Nephron (organoid): ENCODE results near the gene SPTBN1.

Source experiments
- H3K27ac Mint-ChIP-seq, 3 experiments: 2 replicates each; pipeline ENCODE4 v1.8.0; 2020; ENCODE audit warnings: mixed read lengths in 3 of 3, mild to moderate bottlenecking in 2 of 3, moderate library complexity in 1 of 3
- H3K27me3 Mint-ChIP-seq: 2 replicates; pipeline ENCODE4 v1.8.0; 2021; ENCODE audit warnings: low read depth, mild to moderate bottlenecking, moderate library complexity, mixed read lengths
- H3K36me3 Mint-ChIP-seq: 2 replicates; pipeline ENCODE4 v1.8.0; 2020; ENCODE audit warnings: low read depth, mixed read lengths
- H3K4me1 Mint-ChIP-seq: 2 replicates; pipeline ENCODE4 v1.8.0; 2020; ENCODE audit warnings: mixed read lengths
- H3K4me3 Mint-ChIP-seq, 3 experiments: 2 replicates each; pipeline ENCODE4 v1.8.0; 2020; ENCODE audit warnings: mild to moderate bottlenecking in 3 of 3, mixed read lengths in 3 of 3, moderate library complexity in 2 of 3
- H3K9me3 Mint-ChIP-seq: 2 replicates; pipeline ENCODE4 v1.8.0; 2020; ENCODE audit warnings: mixed read lengths
- TF ChIP-seq, protein P1 (sequence below), 3 experiments: fragments of 200-600 bp; sonication (generic); IDR thresholded peaks; one replicate each; pipeline ENCODE4 v1.5.0; 2021; ENCODE audit warnings: antibody characterized with exemption in 3 of 3; ENCODE audit not compliant: unreplicated experiment in 3 of 3

SPTBN1 gene

DNA sequence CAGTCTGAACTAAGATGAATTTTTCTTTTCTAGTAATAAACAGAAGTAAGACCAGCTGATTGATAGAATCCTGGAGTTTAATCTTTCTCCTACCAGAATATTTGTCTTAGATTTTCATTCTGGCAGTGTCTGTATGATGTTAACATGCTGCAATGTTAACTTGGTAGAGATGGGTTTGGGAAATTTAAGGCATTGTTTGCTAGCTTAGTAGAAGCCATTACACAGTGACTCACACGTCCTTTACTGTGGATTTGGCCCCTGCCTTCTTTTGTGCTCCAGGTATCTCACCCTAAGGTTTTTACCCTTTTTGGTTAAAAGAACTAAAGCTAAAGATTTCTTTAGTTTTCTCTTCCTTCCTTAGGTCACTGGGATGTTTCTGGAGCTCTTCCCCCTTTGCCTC, 84.1 kb downstream of the SPTBN1 start:
- Mint-ChIP-seq H3K4me1 (peaks cover 39% of the 10 kb centered on the region), H3K27ac (no peak overlapping the region), H3K4me3 (no peak overlapping the region), H3K27me3 (no peaks in the 10 kb centered on the region), H3K36me3 (peaks cover 11% of the 10 kb centered on the region), H3K9me3 (no peaks in the 10 kb centered on the region)
- TF ChIP-seq, protein P1, sequence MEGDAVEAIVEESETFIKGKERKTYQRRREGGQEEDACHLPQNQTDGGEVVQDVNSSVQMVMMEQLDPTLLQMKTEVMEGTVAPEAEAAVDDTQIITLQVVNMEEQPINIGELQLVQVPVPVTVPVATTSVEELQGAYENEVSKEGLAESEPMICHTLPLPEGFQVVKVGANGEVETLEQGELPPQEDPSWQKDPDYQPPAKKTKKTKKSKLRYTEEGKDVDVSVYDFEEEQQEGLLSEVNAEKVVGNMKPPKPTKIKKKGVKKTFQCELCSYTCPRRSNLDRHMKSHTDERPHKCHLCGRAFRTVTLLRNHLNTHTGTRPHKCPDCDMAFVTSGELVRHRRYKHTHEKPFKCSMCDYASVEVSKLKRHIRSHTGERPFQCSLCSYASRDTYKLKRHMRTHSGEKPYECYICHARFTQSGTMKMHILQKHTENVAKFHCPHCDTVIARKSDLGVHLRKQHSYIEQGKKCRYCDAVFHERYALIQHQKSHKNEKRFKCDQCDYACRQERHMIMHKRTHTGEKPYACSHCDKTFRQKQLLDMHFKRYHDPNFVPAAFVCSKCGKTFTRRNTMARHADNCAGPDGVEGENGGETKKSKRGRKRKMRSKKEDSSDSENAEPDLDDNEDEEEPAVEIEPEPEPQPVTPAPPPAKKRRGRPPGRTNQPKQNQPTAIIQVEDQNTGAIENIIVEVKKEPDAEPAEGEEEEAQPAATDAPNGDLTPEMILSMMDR (IDR thresholded peaks at IDR 0.05; ENCODE audit: unreplicated experiment in 3 of 3) = no peak

DNA sequence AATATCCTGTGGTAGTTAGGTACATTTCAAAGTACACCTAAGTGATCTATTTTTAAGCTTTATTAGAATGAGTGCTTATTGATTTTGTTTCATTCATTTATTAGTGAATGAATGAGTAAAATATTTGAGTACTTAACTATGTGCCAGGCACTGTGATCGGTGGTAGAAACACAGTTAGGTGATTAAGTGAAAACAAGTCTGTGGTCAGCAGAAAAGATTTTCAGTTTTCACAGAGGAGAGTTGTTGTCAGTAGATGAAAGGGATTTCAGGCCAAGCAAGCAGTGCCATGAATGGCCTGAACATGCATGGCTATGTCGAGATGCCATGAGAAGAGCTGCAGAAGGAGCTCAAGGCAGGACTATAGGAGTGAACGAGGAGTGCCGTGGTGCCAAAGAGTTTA, 85.9 kb downstream of the SPTBN1 start:
- Mint-ChIP-seq H3K4me1 (peaks cover 48% of the 10 kb centered on the region), H3K9me3 (no peaks in the 10 kb centered on the region), H3K27ac (no peak overlapping the region), H3K27me3 (no peaks in the 10 kb centered on the region), H3K36me3 (peaks cover 7% of the 10 kb centered on the region), H3K4me3 (no peak overlapping the region)
- TF ChIP-seq, protein P1 (IDR thresholded peaks at IDR 0.05; ENCODE audit: unreplicated experiment in 3 of 3) = no peak

DNA sequence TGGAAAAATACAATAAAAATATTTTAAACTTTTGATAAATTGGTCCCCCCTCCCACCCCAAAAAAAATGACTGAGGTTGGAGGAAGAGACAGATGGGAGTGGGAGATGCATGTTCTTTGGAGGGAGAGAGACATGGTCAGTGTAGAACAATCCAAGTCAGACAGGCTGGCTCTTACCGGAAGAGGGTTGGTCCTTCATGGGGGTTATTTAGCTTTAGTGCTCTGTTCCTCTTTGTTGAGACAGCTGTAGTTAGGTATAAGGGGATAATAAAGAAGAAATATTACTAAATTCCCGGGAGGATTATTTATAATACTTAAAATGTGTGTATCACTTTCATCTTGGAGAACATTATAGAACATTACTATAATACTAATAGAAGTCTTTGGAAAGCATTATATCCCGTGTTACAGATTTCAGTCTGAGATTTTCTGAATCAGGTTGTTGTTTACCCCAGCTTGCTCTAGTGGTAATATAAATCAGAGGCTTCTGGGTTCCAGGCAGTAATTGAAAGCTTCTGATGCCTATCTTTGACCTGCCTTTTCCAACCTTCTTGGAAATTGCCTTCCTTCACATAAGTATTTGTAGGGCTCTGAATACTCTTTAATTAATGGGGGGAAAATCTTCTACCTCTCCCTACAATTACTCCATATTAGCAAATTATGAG, 87.7 kb downstream of the SPTBN1 start:
- peak overlapping the region; percentile 43 to 54 (median 53) for H3K27ac Mint-ChIP-seq
- TF ChIP-seq, protein P1 (IDR thresholded peaks at IDR 0.05; ENCODE audit: unreplicated experiment in 3 of 3) = no peak
- H3K27me3 Mint-ChIP-seq = no peaks in the 10 kb centered on the region
- H3K36me3 Mint-ChIP-seq = no peaks in the 10 kb centered on the region
- peaks cover 55% of the 10 kb centered on the region for H3K4me1 Mint-ChIP-seq
- H3K4me3 Mint-ChIP-seq = no peak overlapping the region
- no peaks in the 10 kb centered on the region for H3K9me3 Mint-ChIP-seq

DNA sequence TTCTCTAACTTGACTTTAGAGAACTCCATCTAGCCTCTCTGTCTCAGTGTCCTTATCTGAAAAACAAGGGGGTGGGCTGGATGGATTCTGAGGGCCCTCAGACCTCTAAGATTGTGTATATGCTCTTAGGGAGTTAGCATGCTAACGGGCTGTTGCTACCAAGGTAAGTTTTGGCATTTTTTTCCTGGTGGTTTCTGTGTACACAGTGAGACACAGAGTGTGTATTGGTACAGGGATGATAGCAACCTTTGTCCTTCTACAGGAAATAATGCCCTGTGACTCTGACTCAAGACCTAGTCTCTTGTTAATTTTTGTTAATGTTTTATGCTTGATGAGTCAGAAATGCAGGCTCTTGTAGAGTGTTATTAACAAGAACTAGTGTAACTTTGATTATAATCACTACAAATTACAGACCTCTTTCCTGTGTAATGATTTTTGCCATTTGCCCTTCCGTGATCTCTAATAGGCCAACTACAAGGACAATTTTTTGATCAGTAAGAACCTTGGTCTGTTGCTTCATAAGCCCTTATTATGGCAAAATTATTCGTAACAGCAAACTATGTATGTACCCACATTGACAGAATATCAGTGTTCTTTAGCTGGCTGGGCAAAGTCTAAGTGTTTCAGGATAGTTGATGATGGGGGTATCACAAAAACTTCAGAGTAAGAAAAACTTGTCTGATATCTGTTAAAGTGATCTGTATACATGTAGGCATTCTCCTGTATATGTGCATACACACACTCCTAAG, 89.7 kb downstream of the SPTBN1 start:
- H3K9me3 Mint-ChIP-seq = no peaks in the 10 kb centered on the region
- no peak overlapping the region for H3K4me3 Mint-ChIP-seq
- TF ChIP-seq, protein P1 (IDR thresholded peaks at IDR 0.05; ENCODE audit: unreplicated experiment in 3 of 3) = no peak
- H3K27ac Mint-ChIP-seq = peak overlapping the region; percentile 74 to 88 (median 82)
- no peaks in the 10 kb centered on the region for H3K27me3 Mint-ChIP-seq
- H3K36me3 Mint-ChIP-seq = no peaks in the 10 kb centered on the region
- peaks cover 61% of the 10 kb centered on the region for H3K4me1 Mint-ChIP-seq

DNA sequence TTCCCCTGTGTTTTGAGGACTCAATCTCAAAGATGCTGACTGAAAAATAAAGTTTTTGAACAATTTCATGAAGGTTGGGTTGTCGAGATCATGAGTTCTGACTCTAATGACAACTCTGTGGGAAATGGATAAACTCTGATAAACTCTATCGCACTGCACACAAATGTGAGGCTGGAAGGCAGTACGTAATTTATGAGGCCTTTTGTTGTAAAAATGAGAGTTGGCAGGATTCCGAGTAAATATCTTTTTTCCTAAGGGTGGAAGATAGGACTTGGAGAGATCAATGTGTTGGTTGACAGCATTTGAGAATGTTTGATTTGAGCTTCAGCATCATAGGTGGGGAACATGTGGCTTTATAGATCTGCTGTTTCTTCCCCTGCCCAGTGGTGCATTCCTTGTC, 90.4 kb downstream of the SPTBN1 start:
- no peaks in the 10 kb centered on the region for H3K36me3 Mint-ChIP-seq
- H3K4me1 Mint-ChIP-seq = peaks cover 54% of the 10 kb centered on the region
- H3K27ac Mint-ChIP-seq = peak overlapping the region; percentile 74 to 88 (median 82)
- H3K9me3 Mint-ChIP-seq = no peaks in the 10 kb centered on the region
- TF ChIP-seq, protein P1 (IDR thresholded peaks at IDR 0.05; ENCODE audit: unreplicated experiment in 3 of 3) = no peak
- no peak overlapping the region for H3K4me3 Mint-ChIP-seq
- no peaks in the 10 kb centered on the region for H3K27me3 Mint-ChIP-seq
